NCI-H345 (cell line): ENCODE measurements around the gene BRD4.

Source experiments
- DNase-seq: peaks from one replicate; lab custom pipeline; 2025; lab: John Stamatoyannopoulos, UW

Gene BRD4

DNA sequence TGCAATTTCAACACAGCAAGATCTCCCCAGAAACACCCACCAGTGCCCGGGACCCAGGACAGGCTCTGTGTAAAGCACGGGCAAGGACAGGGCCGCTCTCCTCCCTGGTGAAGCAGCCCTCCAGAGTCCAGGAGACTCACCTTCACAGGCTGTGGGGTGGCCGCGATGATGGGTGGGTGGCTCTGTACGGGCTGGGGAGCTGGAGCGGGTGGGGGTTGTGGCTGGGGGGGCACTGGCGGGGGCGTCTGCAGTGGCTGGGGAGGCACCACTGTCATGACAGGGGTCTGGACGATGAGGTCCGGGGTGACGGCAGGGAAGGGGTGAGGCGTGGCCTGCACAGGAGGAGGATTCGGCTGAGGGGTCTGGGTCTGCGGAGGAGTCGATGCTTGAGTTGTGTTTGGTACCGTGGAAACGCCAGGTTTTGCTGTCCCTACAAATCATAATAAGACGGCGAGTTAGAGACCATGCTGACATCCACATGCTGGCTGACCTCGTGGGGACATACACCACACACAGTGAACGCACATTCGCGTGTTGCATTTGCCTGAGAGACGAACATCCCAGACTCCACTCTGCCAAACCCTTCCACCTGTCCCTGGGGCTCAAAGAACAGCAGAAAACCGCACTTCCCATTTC is 67.0 kb downstream of the BRD4 start:
- no peak for DNase-seq

DNA sequence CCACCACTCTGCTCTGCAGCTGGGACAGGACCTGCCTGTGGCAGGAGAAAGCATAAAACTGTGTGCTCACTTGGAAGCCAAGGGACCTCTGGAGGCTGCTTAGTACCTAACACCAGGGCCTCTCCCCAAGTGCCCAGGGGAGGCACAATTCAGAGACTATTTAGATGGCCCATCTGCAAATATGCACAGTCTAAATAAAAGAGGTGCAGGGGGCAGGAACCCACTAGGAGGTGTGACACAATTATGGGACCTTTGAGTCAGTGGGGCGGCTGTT is 67.5 kb downstream of the BRD4 start:
- no peak for DNase-seq

DNA sequence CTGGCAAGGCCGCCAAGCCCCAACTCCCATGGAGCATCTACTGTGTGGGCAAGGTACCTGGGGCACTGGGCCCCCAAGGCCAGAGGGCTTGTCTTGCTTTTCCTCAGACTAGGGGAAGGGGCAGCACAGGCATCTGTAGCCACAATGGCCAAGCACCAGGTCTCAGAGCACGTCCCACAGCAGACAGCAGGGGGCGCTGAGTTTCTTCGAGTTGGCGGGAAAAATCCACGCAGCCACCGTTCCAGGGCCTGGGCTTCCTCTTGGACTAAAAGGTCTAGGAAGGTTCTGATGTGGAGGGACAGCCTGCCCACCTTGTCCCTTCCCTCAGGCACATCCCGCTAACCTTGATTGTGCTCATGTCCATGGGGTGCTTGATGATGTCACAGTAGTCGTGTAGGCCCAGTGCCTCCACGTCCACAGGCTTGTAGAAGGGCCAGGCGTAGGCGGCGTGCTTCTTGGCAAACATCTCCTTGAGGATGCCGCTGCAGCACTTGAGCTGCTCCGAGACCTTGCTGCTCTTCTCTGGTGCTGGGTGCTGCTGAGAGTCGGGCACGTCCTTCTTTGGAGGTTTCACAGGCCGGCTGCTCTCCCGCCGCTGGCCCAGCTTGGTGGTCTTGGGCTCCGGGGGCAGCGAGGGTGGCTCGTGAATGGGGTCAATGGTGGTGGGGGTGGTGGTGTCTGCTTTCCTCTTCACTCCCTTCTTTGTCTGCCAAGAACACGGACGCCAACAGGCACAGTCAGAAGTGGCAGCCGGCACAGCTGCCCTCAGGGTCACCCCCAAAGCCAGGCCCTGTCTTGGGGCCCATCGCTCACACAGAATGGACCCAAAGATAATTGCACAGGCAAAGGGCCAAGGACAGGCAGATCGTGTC is 68.0 kb downstream of the BRD4 start:
- peak; percentile 24 for DNase-seq

DNA sequence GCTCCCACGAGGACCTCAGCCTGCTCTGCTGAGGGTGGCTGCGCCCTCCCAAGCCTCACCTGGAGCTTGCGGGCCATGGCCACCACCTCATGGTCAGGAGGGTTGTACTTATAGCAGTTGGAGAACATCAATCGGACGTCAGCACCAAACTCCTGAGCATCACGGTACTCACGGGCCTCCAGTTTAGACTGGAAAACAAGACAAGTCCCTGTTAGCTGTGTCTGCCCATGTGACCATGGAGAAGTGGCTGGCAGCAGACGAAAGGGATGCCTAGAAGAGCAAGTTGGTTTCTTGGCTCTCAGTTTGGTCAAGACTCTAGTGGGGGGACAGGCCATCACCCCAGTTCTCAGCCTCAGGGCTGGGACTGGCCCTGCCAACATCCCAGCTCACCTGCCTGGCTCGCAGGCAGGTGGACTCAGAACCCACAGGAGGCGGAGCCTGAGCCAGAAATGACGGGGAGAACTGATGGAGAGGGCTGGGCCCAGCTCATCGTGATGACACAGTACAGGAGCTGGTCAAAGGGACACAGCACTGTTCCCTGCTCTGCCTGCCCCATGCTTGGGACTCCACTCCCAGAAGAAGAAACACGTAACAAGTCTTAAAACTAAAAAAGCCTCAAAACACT is 68.9 kb downstream of the BRD4 start:
- DNase-seq, result no peak

DNA sequence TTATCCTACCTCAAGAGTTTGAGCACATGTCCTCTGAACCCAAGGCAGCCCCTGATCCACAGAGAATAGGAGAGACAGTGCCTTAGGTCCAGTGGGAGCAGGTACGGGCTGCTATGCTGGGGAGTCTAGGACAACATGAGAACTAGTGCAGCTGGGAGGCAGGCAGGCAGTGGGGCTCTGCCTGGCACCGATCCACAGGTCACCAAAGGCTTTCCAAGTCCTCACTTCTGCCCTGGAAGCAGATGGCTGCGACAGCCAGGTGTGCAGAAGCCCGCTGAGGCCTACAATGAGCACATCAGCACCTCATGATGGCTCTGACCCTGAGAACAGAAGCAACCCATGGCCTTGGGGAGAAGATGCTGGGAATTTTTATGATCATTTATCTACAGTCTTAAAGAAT is 70.3 kb downstream of the BRD4 start:
- DNase-seq, result no peak

DNA sequence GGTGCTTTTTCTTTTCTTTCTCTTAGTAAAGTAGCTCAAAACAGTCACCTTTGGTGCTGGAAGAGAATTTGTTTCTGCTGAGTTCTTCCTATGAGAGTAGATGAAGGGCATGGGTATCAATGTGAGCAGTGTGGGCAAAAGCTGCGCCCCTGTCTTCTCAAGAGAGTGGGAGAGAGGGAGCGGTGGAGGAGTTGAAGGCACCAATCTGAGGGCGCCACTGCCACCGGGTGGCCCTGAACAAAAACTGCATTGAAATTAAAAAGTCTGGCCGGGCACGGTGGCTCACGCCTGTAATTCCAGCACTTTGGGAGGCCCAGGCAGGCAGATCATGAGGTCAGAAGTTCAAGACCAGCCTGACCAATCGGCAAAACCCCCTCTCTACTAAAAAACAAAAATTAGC is 71.4 kb downstream of the BRD4 start:
- no peak for DNase-seq

DNA sequence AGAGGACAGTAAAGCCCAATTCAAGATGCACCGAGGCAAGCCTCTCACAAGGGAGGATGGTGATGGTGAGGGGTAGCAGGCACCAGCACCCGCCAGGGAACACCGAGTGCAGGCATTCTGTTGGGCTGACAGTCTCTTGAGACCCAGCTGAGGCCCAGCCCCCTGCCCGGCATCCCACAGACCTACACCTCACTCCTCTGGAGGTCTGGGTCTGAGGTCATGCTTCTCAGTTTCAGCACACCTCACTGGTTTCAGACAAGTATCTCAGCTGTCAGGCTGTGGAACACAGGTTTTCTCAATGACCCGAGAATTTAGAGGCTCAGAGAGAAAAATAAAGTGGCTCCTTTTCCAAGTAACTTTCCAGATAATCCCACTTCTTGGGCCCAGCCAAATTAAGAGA is 72.4 kb downstream of the BRD4 start:
- no peak for DNase-seq

DNA sequence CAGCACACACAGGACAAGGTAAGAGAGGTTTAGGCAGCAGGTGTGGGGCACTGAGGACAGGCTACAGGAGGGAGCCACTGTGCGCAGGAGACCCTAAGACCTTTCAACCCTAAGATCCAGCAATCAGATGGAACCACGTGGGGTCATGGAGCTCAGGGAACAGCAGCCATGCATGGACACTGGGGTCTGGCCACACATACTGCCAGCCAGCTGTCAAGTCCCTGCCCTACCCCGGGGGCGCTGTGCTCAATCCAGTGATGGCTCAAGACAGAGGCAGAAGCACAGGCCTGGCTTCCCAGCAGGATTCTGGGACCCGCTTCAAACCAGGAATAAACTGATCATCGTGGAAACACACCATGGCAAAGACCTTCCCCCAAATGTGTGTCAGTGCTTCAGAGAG is 74.6 kb downstream of the BRD4 start:
- DNase-seq, result no peak

DNA sequence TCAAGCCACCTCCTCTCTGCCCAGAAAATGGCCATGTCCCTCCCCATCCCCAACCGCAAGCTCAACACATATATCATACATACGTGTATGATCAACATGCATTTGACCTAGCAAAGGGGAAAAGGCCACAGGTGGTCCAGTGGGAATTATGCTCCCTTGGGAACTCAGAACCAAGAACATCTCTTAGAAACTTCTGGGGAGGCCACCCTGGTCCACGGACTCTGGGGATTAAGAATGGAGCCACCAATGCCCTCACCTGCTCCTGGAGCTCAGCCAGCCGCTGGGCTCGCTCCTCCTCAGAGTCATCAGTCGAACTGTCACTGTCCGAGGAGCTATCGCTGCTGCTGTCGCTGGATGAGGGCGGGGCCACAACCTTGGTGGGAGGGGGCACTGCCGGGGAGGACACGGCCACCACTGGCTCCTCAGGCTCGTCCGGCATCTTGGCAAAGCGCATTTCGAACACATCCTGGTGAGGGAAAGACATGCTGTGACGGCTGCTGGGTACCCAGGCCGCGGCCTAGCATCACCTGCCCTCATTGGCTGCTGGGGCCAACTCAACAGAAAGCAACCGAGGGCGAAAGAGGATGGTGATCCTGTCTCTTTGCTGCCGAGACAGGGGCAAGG is 75.5 kb downstream of the BRD4 start:
- DNase-seq, result no peak

DNA sequence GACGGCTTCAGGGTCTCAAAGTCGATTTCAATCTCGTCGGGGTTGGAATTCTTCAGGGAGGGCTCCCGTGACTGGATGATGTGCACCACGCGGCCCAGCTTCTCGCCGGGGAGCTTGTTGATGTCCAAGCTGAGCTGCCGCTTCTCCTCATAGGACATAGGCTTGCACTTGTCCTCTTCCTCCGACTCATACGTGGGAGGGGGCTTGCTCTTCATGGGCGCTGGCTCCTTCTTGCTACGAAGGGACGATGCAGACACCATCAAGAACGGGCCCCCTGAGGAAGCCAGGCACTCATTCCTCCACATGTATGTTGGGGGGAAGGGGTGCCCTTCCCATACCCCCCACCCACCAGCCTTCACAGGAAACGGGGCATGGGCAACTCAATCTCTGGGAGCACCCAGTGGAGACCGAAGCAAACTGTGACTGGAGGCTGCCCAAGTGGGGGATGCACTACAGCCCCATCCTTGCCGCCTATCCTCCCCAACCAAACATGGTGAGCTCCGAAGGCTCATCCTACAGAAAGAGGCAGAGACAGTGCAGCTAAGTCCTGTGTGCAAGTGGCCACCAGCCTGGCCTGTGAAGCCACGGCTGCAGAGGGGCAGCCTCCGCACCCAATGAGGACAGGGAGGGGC is 76.9 kb downstream of the BRD4 start:
- DNase-seq, result no peak

DNA sequence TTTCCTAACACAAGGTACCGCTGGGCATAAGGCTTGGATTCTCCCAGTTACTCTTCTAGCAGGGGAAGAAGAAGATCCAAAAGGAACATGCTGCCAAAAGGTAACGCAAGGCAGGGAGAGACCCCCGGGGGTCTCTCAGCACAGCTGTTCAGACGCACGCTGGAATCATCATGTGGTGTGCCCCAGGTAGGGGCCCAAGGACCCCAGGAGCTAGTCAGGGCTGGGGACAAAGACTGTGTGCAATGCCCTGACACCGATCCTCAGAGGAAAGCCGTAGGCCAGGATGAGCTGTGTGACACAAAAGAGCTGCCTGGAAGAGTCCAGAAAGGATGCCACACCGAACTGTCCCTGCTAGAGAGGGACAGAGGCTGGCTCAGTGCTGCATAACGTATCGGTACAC is 77.8 kb downstream of the BRD4 start:
- DNase-seq, result no peak

DNA sequence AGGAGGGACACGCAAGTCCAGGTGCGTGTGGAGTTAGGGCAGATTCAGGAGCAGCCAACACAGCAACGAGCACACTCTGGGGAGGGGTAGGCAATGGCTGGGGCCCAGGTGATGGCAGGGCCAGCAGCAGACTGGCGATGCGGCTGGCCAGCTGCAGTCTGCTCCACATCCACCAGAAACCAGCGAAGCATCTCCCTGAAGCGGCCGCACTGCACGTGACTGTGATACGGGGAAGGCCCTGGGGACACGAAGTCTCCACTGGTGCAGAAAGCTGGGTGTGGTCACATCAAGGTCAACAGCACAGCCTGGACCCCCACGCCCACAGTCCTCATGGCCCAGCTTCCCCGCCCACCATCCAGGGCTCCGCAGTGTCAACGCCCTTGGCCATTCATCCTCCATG is 78.8 kb downstream of the BRD4 start:
- DNase-seq, result no peak

DNA sequence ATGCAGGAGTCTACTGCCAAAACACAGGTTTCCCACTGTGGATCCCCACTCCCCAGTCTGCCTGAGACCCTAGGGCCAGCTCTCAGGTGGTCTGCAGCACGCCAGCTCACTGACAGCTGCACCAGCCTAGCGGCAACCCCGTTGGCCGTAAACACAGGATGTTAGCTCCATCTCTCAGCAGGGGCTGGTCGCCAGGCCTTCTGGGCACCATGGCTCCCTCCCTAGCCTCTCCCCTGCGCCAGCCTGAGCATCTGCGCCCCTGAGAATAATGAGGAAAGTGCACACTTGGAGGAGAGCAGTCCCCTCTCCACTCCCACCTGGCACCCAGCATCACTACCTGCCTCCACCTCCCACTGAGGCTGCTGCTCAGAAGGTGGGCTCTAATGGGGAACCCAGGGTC is 79.3 kb downstream of the BRD4 start:
- no peak for DNase-seq

DNA sequence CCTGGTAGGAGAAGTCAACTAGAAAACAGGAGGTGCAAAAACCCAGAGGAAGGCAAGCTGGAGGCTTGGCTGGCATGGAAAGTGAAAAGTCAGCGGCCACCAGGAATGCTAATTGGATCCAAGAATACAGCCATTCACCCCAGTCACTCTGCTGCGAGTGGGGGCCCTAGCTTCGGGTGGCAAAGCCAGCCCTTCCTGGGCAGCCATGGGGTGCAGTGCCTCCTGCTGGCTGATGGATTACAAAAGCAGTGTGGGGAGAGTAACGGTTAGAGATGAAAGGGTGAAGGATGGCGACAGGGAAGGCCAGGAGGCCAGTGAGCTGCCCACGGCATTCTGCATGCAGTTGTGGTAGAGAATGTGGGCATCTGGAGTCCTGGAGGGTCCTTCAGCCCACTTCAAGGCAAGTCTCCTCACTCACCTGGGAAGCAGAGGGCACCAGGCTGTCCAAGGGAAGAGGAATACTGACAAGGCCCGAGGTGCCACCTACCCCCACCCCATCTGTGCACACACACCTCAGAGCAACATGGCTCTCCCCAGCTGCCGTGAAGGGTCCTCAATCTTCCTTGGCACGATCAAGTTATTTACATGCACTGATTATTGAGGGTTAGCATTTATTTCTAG is 79.8 kb downstream of the BRD4 start:
- no peak for DNase-seq

DNA sequence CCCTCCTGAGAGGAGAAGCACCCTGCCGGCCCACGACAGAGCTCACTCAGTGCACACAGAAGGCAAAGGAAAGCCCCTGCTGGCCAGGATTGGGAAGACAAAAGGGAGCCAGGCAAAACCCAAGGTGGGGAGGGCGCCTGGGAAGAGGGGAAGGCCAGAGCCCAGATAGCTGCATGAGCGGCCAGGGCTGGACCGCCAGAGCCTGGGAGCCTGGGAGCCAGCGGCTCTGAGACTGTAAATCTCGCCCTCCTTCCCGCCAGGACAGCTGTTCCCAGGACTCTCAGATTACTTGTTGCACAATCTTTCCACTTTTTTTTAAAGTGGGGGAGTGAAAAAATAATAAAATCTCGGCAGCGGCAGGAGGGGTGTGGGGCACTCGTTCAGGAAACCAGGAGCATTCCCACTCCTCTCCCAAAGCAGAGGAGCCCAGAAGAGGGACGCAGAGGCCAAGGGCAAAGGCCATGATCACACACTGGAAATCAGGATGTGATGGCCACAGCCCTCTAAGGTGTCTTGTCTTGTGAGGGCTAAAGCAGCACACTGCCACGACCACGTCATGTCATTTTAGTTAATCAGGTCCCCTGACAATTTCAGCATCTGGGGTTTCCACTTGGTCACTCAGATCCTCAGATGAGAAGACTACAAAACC is 80.5 kb downstream of the BRD4 start:
- DNase-seq, result no peak

DNA sequence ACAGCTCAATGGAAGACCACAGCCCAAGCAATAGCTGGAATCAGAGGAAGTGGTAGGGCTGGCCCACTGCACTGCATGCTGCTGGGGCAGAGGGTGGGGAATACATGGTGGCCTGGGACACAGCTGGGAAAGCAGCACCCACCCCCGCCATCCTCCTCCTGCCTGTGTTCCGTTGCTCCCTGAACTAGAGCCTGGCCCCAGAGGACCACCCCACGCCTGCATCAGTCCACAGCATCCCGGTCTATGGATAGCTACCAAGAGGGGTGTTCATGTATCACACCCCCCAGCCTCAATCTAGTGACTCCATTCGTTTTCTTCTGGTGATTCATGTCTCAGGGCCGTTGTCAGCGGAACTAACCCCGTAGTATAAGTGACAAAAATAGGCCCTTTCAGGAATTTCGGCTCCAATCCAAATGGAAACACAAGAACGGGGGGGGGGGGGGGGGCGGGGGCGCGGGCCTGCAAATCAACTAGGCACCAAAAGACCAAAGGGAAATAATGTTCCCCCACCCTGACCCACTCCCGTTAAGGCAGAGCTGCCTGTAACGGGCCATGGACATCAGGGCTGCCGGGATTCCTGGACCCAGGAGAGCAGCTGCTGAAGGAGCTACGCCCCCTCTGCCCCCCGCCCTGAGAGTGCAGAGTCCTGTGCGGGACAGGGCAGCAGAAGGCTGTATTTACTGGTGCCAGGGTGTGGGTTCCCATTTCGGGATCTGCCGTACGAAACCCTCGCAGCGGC is 81.2 kb downstream of the BRD4 start:
- DNase-seq, result no peak

DNA sequence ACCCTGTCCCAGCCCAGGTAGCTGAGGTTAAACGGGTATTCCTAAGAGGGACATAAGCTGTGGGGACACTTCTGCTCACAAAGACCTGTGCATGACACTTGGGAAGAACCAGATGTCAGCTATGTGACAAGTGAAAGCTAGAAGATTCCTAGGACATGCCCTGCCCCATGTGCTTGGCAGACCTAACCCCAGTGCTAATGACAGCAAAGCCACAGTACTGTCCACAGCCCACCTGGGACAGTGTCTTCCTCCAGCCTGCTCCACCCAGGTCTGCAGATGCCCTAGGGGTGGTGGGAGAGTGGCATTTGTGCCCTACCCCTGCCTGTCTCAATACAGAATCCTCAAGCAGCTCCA is 81.7 kb downstream of the BRD4 start:
- DNase-seq, result no peak

DNA sequence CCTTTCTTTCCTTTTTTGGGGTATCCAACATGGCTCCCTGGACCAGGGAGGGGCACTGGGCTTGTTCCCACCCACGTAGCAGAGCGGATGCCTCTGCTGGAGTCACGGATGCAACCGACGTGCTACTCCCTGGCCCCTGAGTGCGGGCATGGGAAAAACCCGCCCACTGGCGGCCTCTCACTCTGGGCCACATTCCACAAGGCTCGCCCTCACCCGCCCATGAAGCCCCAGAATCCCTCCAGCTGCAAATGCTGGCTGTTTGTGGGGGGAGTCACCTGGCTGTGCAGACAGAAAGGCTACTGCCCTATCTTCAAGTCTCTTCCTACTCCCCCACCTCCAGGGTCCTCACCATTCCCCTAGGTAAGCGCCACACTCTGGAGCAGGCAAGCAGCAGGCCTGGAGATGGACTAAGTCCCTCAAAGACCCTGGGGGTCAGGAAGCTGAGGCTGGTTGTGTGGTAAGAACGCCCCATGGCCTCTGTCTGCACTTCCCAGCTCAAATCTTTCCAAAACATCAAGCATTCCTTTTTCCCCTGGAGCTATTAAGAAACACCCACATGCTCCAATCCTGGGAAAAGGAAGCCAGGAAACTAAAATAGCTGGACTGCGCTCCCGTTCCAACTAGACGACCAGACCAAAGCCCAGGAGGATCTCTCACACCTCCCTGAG is 82.2 kb downstream of the BRD4 start:
- no peak for DNase-seq

DNA sequence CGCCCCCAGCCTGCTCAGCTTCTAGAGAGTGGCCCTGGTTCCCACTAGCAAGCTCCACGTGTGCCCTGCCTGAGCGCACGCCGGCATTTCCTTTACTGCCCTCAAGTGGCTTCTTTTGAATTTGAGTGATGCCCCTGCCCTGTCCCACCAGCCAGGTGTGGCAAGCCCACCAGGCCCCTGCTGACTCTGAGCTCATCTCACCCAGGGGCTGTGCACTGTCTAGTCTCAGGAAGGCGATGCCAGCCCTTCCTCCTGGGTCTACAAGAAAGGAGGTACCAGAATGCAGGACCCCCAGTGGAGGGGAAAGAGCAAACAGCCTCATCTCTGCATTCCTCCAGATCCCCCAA is 82.8 kb downstream of the BRD4 start:
- DNase-seq, result no peak

DNA sequence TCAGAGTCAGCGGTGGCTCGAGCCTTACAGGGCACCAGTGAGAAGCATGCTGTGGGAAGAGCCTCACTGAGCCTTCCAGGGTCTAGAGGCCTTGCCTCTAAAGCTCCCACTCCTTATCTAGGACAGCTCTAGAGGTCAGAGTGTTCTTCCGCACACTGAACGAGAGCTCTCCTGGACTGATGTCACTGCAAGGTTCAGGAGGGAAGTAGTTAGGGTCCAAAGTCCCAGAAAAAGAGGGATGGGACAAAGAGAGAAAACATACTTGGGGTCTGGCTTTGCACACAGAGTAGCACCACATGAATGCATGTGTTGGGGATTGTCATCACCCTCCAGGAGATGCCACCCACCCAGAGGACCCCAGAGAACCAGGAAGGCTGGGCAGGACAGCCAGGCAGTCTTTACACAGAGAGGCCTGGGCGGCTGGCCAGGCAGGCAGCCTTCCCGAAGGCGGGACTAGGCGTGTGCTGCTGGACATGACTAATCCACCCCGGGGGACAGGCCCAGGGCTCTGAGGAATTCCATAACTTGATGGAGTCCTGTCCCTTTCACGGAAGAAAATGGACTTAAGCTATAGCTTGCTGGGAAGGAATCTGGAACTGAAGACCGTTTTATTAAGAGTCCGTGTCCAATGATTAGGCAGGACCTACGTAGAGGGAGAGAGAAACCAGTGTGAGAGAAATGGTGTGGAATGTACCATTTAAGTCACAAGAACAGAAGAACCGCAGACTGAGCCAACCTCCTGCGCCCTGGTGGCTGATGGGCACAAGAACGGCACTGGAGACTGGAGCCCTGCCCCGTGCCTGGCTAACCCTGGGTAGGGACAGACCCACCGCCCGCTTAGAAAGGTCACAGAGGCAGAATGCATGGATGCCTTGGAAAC is 83.5 kb downstream of the BRD4 start:
- DNase-seq, result no peak
